Stimulated activated CD4-positive, alpha-beta T cell treated with anti-CD3 and anti-CD28 coated beads, Interleukin-12 subunit alpha, Interleukin-12 subunit beta, amount 100 ng/mL, for 24 hours (primary cell): ENCODE data around the gene CES1.
"Not testable (repeated sequence)": the region's sequence is repeated elsewhere in the genome, so short reads cannot be mapped to it uniquely, and the experiment has no call there.

Source experiments
- DNase-seq, 2 experiments: peaks; one replicate each; pipeline ENCODE4 v3.0.0-alpha.2; 2020; ENCODE audit warnings: low read depth in 2 of 2

CES1 gene

DNA sequence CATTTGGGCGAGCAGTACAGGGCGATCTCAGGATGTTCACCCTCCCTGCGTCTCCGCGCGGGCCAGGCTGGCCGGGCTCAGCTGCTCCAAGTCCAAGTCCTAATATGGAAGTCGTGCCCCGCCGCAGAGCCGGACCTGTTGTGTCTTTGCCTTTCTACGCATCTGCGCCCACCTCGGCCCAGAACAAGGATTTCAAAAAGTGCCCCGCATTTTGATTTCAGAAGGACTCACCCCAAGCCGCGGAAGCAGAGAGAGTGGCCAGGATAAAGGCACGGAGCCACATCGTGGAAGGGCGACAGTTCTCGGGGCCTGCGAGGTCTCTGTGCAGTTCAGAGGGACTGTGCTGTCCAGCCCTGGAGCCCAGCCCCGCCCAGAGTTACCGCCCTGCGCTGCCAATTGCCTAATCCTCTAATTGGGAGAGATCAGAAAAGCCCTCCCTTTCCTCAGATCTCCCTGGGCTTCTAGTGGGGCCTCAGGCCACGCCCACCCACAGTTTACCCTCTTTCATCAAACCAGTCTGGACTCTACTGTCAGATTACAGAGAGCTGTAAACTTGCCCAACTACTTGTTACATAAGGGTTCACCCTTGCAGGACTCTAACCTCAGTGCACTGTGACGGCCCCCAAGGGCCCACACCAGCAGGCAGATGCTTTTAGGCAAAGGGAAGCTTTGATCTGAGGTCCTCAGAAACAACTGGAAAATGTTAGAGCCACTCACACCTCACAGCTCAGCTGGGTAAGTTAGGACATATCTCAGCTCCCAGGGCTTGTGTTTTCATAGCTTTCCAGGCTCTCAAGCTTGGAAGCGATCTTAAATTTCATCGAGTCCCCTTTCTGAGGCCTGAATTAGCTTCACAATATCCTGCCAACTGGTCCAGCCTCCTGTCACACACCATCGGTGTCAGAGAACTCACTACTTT, at the start of gene CES1:
TSS of gene CES1 (minus strand) at position 324 of the 919 bp plus-strand sequence. CDS start at position 283, 41 bp downstream.
- DNase-seq: no peak

DNA sequence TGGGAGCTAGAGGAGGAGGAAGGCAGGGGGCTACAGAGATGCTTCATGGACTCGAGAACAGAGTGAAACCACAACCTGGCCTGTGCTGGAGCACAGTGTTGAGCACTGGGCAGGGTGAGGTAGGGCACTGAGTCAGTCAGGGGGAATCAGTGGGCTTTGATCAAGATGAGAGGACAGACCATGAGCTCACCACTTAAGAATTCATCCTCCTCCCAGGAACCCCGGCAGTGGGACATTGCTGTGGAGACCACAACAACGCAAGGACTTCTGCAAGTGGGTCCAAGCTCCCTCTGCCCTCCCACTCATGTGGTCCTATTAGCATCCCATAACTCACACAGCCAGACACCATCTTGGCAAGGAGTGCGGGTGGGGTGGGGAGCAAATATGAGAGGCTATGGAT, 44.0 kb upstream of the CES1 start:
- DNase-seq: no peak

DNA sequence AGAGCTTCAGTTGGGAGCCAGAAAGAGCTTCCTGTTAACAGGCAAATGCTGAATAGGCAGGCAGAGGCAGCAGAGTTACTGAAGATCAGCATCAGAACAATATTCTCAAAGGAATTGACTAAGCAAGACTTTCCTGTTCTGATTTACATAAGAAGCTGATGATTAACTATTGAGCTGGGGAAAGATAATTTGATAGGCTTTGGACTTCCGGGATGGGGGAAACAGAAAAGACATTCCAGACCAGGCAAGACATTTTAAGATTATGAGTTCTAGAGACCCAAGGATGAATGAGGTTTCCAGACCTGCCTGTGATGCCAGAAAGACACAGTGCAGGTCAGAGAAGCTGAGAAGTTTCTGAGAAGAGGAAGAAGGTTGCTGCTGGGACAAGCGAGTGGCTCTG, 42.4 kb upstream of the CES1 start, which contains the start of gene CES5A:
TSS of gene CES5A (minus strand) at position 101 of the 400 bp plus-strand sequence. CDS start 152 bp downstream, outside the sequence.
- DNase-seq: no peak

DNA sequence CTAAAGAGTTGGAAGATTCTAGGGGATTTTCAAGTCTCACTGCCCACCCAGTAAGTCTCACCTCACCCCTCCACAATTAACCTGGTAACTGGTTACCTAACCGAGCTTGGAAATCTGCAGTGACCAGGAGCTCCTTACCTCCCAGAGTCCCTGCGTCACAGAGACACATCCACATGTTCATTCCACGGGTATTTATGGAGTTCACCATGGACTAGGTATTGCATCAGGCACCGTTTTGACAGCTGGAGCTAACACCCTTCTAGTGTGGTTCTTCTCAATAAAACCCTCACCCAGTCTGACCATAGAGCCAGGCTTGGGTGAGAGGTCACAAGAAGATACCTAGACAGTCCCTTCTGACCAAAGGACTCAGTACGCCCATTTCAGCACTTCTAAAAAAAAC, 40.2 kb upstream of the CES1 start:
- DNase-seq: no peak

DNA sequence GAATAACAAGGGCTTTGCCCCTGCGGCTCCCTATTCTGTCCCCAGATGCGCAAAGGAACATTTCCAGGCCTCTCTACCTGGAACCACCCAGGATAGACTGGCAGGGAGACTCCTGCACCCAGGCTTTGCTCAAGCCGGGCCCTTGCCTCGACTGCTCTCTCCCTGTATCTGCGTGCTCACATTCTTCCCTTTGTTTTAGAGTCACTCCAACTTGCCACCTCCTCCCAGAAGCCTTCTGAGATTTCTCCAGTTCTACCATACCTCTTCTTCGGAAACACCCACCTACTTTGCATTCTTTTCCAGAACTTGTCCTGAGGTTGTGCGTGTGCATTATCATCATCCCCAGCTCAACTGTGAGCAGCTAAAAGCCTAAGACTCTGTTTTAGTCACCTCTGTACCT, 39.2 kb upstream of the CES1 start:
- no peak for DNase-seq

DNA sequence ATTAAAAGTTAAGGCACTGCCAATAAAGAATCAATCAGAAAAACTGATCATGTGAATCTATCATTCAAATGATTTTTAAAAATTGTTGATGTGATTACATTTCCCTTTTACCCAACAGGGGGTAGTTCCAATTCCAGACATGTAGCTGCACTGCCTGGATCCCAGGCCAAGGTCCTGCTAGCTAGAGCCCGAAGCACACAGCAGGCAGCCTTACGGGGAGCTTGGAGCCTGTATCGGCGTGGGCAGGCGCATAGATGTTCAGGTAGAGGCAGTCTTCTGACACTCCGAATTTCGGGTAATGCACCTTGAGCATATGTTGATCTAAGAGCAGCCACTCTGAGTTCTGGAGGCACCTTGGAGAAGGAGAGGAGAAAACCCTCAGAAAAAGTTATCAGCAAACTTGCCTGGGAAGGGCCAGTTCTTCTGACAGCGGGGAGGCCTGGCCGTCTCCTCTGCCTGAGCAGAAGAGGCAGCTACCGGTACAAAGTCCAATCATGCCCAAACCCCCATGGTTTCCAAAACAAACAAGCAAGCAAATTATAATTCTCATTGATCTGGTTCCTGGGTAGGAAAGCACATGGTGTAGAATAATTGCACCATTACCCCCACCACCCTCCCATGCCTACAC, 38.6 kb upstream of the CES1 start:
- DNase-seq: no peak

DNA sequence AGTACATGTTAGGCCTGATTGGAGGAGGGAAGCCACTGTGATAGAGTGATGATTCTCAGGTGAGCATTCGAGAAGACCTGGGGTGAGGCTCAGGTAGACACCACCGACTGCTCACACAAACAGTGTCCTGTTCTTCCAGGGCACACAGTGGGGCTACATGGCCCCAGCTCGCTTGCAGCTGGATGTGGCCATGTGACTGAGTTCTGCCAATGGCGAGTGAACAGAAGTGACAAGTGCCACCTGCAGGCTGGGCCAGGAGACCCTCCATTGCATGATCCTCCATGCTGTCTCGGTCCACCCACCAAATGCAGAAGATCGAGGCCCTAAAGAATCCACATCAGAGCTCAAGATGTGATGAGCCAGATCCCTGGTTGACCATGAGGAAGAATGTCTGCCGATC, 36.1 kb upstream of the CES1 start:
- no peak for DNase-seq

DNA sequence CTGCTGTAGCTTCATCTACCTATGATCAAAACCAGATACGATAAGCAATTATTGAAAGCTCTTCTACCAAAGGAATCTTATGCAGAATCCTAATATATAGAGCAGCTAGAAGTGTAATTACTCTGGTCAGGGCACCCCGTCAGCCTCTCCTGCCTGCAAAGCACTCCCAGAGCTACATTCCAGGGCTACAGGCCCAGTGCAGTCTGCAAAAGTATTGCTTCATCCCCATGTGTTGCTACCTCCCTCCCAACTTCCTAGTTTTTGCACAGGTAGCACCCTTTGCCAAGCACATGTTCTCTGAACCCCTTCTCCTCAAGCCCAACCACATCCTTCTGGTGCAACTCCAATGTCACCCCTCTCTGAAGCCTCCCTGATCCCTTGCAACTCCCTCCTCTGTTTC, 35.2 kb upstream of the CES1 start:
- DNase-seq: no peak

DNA sequence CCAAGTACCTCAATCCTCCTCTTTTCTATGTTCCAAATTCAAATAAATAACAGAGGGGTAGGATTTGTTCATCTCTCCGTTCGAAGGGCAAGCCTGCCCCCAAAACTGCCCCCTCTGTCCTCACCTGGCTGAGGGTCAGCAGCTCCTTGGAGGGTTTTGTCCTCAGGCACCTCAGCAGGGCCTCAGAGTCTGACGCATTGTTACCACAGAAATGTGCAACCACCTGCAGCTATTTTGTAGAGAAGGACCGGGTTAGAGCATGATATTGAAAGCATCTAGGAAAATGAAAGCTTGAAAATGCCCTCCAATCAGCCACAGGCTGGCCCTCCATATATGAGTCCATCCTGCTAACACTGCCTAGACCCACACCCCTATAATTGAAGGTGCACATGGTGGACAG, 28.4 kb upstream of the CES1 start:
- no peak for DNase-seq

DNA sequence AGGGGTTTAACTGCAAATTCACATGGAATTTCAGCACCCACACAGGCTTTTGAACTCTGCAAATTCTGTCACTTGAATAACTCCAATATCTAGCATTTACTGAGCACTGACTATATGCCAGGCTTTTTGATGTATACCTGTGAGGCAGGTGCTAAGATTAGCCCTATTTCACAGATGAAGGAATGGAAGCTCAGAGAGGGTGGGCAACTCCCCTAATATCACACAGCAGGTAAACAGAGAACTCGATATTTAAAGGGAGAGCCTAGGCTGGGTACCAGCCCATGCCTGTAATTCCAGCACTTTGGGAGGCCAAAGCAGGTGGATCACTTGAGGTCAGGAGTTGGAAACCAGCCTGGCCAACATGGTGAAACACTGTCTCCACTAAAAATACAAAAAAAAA, 24.8 kb upstream of the CES1 start:
- DNase-seq: not testable (repeated sequence)

DNA sequence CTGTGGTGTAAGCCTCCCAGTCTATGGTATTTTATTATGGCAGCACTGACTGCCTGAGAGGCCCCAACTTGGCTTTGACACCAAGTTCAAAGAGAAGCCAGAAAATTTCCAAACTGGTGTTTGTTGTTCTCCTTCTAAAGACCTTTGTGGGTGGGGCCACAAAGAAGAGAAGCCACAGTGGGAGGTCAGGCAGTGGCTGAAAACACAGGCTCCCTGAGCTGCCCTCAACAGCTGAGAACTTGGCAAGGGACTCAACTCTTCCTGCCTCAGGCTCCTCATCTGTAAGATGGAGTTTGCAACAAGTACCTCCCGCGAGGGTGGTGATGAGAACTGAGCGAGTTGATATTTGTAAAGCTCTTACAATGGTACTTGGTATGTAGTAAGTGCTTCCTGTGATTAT, 24.1 kb upstream of the CES1 start:
- no peak for DNase-seq

DNA sequence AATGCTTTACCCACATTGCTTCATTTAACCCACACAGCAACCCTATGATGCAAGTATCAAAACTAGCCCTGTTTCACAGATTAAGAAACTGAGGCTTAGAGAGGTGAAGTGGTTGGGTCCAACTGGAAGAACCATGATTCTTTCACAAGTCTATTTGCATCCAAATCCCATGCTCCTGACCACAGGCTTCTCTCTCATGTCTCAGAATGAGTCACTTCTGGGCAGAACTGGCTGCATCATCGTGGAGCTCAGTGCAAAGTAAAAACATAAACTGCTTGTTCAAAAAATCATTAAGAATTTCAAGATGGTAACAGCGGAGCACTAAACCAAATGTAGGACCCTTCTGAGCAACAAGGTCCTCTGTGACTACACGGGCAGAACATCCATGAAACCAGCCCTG, 20.2 kb upstream of the CES1 start:
- DNase-seq: no peak

DNA sequence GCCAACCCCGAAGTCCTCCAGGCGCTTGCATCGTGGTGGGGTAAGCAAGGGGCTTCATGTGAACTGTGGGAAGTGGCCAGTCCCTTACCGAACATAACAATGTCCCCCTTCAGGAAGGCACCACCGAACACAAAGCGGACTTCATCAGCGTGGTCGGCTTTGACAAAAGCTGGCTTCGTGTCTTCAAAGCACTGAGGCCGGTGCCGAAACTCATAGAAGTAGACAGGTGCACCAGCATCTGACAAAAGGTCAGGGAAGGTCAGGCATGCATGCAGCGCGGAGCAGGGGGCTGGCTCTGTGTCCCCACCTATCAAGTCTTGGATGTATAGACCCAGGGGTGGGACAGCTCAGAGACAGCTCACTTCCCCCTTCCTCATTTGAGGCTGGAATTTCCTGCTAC, 16.6 kb upstream of the CES1 start:
- no peak for DNase-seq

DNA sequence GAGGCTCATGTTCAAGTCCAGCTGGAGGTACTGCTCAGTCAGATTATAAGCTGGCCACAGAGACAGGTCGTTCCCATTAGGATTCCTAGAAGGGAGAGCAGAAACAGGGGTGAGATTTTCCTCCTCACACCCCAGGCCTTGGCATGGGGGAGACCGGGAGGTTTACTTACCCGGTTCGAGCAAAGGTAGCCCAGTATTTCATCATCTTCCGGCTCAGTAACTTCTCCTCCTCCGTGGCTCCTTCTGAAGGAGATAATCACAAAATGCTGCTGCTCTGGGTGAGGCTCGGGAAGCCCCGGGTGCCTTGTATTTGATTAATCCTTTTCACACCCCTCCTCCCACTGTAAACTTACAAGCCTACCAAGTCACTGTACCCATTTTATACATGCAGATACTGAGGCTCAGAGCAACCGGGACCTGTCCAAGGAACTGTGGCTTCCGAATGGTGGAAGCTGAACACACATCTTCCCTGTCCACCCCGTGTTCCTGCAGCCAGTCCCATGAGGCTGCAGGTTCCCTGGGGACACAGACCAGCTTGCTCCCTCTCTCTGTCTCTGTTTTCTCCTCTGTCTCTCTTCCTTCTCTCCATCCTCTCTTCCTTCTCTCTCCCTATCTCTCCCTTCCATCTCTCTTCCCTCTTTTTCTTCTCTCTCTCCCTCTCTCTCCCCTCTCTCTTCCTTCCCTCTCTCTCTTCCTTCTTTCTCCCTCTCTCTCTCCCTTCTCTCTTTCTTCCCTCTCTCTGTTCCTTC, 13.9 kb upstream of the CES1 start:
- no peak for DNase-seq

DNA sequence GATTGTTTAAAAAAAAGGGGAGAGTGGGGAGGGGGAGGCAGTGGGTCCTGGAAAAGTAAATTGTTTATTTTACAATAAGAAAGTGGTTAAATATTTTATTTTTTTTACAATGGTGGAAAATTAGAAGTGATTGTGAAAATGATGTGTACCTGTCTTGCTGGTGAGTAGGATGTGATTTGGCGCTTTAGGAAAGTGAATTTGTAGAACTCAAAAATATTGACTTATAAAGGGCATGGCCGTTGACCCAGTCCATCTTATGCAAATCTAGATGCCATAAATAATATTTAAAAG, 10.2 kb upstream of the CES1 start:
- DNase-seq: no peak

DNA sequence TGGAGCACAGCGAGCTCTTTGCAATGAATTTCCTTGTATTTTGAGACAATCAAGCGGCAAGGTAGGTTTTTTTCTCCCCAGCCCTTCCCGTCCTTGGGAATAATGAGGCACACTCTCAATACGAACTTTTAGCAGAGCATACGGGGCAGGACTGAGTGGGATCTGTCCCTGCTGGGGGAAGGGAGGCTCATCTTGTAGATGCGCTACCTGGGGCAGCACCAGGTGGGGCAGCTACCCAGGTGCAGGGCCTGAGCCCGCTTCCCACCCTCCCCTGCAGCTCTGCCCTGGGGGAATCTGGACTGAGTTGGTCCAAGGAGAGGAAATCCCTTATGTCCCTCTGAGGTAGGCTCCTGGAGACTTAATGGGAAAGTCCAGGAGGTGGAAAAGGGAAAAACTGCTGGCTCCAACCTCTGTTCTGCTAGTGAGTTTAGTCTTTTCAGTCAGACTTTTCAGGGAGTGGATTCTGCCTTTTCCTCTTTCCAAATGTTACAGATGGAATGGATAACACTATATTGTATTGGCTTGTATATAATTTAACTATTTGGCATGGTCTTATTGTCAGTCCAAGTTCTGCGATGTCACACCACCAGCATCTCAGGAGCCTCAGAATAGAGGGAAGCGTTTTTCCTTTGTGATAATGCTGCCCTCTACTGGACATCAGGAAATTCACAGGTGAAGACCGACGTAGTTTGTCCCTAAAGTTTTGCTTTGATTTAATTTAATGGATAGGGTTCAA, 9.6 kb upstream of the CES1 start:
- DNase-seq: no peak

DNA sequence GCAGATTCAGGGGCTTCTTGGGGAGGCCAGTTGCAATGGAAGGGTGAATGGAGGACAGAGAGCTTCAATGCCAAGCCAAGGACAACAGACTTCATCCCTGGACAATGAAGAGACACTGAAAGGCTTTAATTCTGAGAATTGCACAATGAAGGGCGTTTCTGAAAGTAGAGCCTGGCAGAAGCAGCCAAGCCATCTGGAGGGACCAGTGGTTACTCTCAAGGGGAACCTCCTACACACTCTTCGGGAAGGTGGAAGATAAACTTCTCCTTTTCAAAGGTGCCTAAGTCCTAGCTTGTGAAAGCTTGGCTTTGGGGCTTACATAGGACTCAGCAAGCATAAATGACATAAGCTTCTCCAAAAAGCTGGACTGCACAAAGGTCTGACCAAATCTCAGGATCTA, 6.2 kb upstream of the CES1 start:
- DNase-seq: no peak

DNA sequence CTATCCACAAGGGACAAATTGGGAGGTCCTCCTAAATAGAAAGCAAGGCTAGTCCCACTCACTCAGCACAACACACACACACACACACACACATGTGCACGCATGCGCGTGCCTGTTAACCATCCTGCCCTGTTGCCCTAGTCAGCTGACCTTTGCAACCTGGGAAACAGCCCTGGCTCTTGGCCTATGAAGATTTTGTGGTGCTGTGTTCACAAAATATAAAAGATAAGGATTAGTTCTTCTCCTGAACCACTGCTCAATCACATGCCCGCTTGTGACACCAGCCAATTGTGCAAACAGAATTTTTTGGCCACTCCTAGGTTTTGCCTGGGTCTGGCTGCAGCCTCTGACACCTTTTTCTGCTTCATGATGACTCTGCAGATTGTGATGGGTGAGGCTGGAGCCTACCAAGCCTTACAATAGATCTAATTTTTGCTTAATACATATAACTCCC, 3.3 kb upstream of the CES1 start:
- no peak for DNase-seq

DNA sequence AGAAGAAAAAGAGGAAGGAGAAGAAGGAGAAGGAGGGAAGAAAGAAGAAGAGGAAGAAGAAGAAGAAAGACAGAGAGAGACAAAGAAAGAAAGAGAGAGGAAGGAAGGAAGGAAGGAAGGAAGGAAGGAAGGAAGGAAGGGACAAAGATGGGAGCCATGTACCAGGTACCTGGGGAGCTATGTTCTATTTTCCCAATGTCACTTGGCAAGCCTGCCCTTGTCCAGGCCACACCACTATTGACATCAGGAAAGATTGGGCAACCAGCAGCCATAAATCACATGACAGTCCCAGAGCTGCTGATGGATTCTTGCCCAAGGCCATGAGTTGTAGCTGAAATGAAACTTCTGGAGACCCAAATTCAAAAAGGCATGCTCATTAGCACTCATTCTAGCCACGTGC, 2.7 kb upstream of the CES1 start:
- DNase-seq: no peak

DNA sequence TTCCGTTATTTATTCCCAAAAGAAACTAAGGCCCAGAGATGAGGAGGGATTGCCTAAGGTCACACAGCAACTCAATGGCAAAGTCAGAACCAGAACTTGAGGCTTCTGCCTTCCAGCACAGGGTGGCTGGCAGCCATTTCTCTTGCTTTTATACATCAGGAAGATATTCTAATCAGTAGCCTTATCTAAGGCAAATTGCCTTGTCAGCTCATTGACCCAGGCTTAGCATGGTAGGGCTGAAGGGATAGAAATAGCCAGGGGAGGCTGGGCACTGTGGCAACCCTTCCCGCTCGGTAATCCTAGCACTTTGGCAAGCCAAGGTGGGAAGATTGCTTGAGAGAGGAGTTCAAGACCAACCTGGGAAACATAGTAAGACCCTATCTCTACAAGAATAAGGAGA, 2.3 kb upstream of the CES1 start:
- DNase-seq: not testable (repeated sequence)

DNA sequence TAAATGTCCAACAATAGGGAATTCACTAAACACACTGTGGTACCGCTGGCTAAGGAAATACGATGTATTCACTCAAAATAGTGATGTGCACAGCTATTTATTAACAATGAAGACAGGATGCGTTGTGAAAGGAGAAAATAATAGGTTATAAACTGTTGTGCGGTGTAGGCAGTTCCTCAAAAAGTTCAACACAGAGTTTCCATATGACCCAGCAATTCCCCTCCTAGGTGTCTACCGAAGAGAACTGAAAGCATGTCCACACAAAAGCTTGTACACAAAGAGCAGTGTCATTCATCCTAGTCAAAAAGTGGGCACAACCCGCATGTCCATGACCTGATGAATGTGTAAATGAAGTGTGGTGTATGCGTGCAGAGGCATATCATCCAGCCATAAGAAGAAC, 1.2 kb upstream of the CES1 start:
- DNase-seq: no peak

DNA sequence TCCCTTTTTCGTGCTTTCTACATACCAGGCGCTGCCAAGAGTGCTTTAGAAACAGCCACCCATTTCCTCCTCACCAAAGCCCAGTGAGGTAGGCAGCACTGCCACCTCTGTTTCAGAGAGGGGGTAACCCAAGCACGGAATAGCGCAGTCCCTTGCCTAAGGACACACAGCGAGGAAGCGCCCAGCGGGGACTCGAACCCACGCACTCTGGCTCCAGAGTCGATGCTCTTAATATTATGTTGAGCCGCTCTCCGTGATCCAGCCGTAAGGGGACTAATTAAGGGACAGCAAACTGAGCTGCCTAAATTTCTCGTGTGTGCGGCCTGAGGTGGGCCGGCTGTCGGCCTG, 497 bp downstream of the CES1 start:
- no peak for DNase-seq
